ENCODE measurements around the gene BICD1.
A peak's percentile ranks its signal among the peaks of the same experiment; 100 is the strongest.
"Not testable (repeated sequence)": the region's sequence is repeated elsewhere in the genome, so short reads cannot be mapped to it uniquely, and the experiment has no call there.

BICD1 gene

DNA sequence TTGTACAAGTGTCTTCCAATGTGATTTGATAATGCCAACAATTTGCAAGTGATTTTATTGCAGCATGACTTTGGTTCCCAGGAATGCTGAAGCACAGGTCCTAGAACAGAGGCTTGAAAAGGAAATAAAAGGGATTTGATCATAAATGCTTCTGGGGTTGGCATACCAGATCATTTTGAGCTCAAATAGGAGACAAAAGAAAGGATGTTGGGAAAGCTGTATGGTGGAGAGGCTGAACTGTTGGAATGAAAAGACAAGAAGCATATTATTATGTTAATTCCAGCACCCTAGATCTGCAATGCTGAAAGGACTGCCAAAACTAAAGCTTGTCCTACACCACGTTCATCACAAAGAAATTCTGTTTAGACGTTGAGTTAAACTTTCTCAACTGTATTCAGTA is 143.1 kb downstream of the BICD1 start:
- DNase-seq = no peak

DNA sequence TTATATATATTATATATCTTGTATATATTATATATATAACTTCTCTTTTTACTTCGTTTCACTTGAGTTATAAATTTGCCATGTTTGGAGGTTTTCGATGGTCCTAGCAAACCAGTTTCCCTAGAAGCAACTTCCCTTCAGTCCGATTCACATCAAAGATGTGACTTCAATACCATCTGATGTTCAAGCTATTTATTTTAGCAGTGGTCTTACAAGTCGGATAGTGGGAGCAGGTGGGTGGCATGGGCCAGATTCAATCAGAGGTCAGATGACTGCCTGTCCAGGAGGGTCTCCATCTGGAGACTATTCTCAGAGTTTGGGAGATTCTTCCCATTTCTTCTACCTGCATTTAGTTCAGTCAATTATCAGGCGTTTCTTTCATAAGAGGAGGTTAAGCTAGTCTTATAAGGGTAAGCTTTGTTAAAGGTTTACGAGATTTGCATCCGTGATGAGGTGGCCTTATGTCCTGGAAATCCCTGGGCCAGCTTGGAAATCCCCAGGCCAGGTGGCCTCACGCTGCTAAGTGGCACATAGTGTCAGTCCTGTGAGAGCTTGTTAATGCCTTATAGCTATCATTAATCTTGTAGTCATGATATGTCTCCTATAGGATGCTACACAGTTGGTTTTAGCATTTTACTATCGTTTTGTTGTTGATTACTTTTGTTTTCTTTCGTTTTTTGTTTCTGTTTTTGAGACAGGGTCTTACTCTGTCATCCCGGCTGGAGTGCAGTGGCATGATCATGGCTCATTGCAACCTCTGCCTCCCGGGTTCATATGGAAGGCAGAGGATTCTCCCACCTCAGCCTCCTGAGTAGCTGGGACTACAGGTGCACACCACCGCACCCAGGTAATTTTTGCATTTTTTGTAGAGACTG is 145.8 kb downstream of the BICD1 start:
- DNase-seq = no peak

DNA sequence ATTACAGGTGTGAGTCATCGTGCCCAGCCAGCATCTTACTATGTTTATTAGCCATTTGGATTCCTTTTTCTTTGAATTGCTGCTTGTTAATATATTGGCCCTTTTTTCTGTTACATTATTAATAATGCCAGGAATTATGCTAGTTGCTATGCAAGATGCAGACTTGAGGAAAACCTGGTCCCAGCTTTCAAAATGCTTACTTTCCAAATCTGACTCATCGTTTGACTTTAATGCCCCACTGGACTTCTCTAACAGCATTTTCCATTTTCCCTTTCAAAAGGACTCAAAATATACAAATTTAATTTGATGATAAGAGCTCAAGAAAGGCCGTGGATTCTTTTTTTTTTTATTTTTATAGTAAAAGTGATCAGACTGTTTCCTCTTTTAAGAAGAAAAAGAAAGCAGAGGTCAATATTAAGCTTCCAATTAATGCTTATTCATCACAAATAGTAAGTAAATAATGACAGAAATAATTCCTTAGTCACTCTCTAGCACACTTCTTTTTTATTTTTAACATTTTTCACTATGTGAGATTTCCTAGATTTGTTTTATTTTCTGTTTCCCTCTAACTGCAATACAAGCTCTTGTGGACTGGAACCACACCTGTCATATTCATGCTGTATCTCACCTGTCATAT is 146.6 kb downstream of the BICD1 start:
- no peak for DNase-seq

DNA sequence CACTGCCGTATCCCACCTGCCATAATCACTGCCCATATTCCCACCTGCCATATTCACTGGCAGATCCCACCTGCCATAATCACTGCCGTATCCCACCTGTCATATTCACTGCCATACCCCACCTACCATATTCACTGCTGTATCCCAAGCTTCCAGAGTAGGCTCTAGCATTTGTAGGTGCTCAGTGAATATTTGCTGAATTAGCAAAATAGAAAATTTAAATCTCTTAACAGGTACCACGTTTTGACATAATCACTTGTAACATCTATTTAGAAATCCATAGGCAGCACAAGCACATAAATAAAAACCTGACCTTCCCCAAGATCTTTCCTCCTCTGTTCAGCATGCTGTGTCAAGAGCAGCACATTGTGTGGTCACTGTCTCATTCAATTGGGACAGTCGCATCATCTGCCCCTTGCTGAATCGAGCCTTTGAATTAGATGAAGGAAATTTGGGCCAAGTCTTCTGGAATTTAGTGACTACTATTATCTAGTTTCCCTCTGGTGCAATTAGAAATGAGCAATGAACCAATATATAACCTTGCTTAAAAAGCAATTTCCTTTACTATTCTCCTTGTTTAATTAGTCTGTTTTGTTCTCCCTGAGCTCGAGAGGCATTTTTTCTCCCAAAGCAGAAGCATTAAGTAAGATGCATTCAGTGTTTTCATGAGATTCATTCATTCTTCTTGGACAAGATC is 147.8 kb downstream of the BICD1 start:
- DNase-seq = no peak

DNA sequence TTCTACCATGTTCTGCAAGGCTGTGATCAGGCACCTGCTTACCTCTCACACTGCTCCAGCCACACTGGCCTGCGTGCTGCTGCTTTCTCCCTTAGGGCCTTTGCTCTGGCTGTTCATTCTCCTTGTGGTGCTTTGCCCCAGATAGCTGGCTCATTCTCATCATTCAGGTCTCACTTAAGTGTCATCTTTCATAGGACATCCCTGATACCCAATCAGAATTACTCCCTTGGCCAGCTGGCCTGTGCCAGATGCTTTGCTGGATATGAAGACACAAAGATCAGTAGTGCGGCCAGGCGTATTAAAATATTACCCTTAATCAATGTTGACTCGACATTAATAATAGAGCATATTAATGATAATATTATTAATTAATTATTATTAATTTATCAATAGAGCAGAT is 148.9 kb downstream of the BICD1 start:
- DNase-seq = no peak

DNA sequence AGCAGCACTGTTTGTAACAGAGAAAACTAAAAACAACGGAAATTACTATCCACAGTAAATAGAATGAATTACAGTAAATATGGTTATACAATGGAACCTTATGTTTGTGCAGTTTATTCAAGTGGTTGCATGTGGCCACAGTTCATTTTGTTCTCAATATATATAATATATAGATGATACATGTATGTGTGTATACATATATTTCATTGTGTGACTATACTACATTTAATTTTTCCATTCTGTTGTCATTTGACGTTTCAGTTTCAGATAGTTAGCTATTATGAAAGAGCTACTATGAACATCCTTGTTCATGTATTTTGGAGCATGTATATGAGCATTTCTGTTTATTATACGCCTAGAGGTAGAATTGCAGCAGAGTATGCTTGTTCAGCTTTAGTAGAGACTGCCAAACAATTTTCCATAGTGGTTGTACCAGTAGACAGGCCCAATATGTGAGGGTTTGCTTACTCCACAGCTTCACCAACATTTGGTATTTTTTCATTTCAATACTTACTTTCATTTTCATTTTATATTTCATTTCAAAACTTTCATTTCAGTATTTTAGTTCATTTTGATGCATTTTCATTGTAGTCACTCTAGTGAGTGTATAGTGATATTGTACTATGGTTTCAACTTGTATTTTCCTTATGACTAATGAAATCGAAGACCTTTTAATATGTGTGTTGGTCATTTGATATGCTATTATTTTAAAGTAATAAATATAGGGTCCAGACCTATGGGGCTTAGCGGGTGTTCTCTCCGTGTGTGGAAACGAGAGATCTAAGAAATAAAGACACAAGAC is 151.2 kb downstream of the BICD1 start:
- DNase-seq = no peak

DNA sequence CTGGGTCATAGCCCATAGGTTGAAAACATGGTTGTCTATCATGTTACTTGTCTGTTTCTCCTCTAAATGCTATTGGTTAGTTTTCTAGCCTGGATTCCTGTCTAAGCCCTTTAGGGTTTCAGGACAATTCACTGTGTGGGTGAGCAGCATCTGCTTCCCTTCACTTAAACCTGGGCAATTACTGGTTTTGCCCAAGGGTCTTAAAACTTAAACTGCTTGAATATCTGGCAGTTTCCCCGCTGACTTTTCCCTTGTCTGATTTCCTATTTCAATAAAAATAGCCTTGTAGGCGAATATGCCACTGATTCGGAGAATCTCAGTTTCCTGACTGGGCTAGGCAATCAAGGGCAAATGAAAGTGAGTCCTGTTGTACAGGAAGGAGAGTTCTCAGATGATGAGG is 154.0 kb downstream of the BICD1 start:
- DNase-seq = no peak

DNA sequence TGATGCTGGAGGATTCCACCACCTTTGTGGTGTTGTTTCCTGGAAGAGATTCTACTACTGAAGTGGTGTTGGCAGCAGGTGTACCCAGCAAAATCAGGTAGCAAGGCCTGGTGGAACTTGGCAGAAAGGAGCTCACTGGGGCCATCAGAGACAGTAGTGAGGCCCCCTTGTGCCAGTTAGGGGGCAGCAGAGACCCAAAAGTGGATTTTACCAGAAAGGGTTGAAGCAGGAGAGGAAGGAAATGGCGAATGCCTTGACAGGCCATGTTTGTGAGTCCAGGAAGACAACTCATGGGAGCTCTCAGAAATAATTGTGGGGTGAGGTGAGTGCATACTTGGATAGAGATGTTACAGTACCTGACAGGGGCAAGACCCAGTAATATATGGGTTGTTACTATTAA is 155.0 kb downstream of the BICD1 start:
- DNase-seq = no peak

DNA sequence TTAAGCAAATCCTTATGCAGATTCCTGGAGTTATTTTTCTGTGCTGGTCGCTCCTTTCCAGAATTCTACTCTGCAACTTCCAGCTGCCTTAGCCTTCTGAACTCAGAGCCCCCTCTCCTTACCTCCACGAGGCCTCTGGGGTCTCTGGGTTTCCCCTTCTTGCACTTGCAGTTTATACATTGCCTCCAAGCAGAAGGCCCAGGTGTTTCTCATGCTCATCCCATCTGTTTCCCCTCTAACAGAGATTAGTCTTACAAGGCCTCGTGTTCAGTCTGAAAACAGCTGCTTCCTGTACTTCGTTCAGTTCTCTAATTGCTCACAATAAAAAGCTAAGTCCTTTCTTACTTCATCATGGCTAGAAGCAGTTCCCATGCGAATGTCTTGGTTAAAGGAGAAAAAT is 158.3 kb downstream of the BICD1 start:
- DNase-seq = no peak

DNA sequence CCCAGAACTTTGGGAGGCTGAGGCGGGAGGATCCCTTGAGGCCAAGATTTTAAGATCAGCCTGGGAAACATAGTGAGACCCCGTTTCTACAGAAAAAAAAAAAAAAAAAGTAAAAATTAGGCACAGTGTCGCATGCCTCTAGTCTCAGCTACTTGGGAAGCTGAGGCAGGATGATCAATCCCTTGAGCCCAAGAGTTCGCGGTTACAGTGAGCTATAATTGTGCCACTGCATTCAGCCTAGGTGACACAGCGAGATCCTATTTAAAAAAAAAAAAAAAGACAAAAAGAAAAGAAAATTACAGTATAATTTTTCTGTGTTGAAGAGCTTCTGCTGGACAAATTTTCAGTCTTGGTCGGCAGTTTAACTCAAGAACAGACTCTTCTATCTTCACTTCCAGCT is 158.8 kb downstream of the BICD1 start:
- DNase-seq = no peak

DNA sequence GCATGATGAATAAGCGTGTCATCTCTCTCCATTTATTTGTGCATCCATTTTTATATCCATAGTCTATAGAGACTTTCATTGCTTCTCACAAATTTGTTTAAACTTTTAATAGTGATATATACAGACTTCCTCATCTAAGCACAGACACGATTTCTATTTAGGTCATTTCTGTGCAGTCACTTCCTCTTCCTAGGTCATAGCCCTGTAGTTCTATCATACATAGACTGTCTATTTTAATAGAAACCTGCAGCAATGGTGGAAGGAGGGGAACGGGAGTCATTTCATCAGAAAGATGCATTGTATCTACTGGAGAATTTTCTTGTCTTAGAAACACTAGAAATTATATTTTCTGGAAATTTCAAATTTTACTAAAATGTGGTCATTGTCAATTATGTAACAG is 159.3 kb downstream of the BICD1 start:
- no peak for DNase-seq

DNA sequence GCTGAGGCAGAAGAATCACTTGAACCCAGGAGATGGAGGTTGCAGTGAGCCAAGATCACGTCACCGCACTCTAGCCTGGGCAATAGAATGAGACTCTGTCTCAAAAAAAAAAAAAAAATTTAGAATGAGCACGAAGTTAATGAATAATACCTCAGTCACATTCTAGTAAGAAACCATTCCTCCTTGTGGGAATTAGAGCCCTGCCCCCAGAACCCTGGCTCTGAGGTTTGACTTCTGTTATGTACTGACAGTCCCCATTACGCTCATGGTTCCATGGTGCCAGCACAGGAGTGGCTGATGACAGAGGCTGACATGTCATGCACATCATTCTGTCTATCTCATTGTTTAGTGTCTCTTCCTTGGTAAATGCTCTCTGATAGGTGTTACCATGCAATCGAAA is 160.1 kb downstream of the BICD1 start:
- no peak for DNase-seq

DNA sequence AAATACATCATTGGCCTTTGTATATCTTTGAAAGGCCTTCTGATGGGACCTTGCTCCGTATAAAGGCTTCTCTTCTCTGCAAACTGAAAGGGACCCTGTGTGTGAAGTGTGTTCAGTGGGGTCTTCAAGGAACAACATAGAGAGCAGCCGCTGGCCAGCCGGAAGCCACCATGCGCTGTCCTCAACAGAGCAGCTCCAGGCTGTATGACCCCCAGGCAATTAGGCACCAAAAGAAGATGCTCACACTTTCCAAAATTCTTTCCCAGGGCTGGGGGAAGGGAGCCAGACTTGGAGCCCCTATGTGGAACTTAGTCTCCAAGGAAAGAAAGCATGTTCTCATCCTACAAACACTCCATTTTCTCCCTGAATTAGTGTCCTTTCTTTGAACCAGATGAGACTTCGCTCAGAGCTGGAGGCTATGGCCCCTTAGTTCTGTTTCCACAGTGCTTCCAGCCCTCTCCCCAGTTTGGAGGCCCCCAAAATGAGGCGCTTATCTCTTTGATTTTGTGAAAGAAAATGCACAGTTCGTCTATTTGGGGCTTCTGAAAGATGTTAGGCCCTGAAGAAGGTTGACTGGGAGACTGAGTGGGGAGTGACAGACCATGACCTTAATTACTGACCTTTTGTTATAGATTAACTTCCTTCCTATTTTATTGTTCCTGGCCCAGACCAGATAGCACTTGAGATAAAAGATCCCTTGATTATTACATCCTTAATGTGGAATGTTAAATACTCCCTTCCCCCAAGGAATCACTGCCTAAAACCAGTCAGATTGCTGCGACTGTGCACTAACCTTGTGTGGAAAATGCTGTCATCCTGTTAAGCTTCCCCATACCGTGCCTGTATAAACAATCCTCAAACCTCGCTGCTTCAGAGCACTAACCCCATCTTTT is 164.4 kb downstream of the BICD1 start:
- no peak for DNase-seq

DNA sequence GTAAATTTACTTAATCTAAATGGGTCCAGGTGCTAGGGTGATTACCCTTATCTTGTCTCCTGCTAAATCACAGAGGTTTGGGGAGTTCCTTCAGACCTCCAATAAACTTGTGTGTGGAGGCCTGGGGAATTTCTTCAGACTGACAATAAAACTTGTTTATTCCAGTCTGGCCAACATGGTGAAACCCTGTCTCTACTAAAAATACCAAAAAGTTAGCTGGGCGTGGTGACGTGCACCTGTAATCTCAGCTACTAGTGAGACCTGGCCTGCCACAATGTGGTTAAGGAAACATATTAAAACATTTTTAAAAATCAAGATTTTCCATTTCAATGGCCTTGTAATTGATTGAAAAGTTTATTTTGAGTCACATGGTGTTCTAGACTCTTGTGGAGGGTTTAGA is 165.8 kb downstream of the BICD1 start:
- DNase-seq = no peak

DNA sequence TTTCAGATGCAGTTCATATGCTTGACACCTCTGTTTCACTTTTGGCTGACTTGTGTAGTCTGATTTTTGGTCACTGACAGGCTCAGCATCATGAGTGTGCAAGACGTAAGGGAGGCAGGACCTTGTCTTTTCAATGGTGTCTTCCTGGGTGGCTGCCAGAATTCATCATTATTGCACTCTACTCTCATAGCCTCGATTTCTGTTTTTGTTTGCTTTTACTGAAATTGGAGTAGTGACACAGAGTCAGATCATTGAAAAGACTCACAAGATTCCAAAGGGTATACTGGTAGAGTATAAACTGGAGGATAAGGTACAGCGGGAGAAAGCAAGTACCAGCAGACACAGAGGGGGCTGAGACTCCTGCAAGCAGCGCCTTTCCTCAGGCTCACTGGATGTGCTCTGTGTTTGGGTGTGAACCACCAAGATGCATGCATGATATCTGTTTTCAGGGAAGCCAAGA is 166.4 kb downstream of the BICD1 start:
- no peak for DNase-seq

DNA sequence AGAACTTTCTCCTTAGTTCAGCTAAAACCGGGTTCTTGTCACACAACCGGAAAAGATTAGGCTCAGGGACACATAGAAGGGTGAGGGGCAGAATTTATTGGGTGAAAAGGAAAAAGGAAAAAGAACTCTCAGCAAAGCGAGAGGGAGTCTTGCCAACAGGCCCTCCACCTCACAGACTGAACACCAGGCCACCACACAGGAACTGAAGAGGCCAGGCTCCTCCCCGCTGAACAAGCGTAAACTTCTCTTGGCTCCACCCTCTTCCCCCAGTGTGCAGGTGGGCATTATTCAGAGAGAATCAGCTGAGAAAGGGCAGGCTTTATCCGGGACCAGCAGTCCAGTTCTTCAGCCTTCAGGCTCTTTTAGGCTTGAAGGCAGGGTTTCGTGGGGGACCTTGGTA is 167.1 kb downstream of the BICD1 start:
- peak; percentile 29 for DNase-seq

DNA sequence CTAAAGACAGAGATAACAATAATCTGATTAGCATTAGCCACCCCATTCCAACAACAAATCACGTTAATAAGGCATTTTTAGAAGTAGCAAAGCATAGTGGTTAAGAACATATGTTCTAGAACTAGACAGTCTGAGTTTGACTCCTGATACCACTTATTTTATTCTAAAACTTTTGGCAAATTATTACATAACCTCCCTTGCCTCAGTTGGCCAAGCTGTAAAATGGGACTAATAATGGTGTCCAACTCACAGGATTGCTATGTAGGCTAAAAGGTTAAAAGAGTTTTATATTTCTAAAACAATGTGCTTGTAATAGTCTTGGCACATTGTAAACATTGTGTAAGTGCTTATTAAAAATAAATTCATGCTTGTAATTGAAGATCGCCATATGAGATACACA is 168.0 kb downstream of the BICD1 start:
- no peak for DNase-seq

DNA sequence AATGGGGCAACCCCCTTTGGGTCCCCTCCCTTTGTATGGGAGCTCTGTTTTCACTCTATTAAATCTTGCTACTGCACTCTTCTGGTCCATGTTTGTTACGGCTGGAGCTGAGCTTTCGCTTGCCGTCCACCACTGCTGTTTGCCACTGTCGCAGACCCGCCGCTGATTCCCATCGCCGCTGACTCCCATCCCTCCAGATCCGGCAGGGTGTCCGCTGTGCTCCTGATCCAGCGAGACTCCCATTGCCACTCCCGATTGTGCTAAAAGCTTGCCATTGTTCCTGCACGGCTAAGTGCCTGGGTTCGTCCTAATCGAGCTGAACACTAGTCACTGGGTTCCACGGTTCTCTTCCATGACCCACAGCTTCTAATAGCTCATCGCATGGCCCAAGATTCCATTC is 168.9 kb downstream of the BICD1 start:
- DNase-seq = not testable (repeated sequence)

DNA sequence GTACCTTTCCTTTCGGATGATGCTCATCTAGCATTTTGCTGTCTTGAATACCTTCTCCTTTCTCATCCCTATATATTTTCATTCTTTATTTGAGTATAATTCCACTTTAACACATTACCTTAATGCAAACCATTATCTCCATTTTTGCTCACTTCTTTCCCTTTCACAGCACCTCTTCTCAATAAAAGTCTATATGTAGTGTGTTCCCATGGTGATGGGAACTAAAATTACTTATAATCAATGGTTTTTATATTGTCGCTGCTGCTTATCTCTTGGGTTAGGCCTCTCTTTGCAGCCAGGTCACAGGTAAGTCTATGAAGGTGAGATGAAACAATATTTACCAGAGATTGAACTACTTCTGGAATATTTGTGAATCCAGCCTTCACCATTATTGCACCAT is 171.1 kb downstream of the BICD1 start:
- no peak for DNase-seq

DNA sequence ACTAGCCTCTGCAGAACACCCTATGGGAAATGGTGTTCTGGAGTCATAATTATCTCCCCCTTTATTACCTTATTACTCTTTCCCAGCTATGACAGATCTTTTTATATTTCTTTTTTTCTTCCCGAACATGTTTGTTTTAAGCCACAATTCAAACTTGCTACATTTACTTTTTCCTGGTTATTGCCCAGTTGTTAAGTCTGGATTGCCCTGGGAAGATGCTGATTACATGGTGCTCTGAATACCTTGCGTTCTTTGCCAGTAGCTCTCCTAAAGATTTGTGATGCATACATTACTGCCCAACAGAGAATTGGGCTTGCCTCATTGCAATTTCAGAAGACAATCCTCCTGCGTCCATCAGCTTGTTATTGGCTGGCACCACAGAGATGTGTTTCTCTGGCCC is 174.5 kb downstream of the BICD1 start:
- DNase-seq = no peak

DNA sequence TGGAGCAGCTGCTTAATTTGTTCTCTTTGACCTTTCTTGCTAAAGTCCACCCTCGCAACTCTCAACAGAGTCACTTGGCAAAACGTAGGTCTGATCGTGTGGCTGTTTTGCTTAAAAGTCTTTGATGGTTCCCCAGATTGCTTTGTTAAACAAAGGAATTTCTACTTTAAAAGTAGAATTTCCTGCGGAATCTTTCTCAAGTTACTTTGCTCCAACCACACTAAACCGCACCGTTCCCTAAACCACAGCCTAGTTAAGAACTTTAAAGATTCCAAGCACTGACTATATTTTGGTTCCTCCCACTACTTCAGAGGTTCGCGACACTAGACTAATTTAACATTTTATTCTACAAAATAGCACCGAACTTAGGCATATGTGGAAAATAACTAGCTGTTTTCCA is 177.9 kb downstream of the BICD1 start:
- no peak for DNase-seq

DNA sequence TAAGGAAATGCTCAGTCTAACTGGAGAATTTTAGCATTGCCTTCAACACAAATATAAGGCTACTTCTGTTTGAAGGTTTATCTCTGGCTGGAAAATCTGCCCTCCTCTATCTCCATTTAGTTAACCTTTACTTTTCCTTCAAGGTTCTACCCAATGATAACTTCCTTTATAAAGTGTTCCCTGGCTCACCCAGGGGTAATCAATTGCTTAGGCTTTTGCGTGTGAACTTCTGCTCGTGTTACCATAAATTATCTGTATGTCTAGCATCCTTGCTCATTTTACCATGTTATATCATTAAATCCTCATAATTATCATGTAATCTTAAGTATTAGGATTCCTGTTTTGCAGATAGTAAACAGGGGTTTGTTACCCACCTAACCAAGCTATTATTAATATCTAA is 178.4 kb downstream of the BICD1 start:
- no peak for DNase-seq
